ENCODE results near the gene ZNRF1. TPM values are rescaled to one million over a fixed set of nuclear protein-coding genes. Genes with fewer than 3 reads are reported as not detected.

The ZNRF1 gene
- total and polyA plus RNA-seq, 2 of the 4 experiments (the other 2 are of a cell fraction), result 8.2 to 20.7 TPM

DNA sequence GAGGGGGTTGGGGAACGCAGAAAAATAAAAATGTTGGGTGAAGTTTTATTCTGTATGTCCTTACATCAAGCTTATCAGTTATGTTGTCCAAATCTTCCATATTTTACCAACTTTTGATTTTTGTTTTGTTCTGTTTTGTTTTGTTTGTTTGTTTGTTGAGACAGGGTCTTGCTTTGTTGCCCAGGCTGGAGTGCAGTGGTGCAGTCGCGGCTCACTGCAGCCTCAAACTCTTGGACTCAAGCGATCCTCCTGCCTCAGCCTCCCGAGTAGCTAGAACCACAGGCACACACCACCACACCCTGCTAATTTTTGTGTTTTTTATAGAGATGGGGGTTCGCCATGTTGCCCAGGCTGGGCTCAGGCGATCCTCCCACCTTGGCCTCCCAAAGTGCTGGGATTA, 20.8 kb downstream of the ZNRF1 start:
- dilution Hi-C loops (cut with HindIII; ENCODE audit: low sequenced_read_pairs, unreplicated experiment), result no loop called here

More for the DNA sequence above, 20.8 kb downstream of the ZNRF1 start:
- TF ChIP-seq MXI1 (IDR thresholded peaks at IDR 0.05; ENCODE audit: borderline replicate concordance, low read depth, low read length), result no peak
- no peak for TF ChIP-seq NFE2L2 (IDR thresholded peaks at IDR 0.05; ENCODE audit: low read depth, low read length)
- TF ChIP-seq POLR2A (IDR thresholded peaks at IDR 0.05; ENCODE audit: low read depth, low read length), result no peak
- TF ChIP-seq CHD1 (IDR thresholded peaks at IDR 0.05; ENCODE audit: low read depth, low read length), result no peak
- TF ChIP-seq RFX5 (IDR thresholded peaks at IDR 0.05; ENCODE audit: low read depth, low read length), result no peak
- TF ChIP-seq MAFK (IDR thresholded peaks at IDR 0.05; ENCODE audit: low read depth, low read length), result no peak
- TF ChIP-seq, protein P1, sequence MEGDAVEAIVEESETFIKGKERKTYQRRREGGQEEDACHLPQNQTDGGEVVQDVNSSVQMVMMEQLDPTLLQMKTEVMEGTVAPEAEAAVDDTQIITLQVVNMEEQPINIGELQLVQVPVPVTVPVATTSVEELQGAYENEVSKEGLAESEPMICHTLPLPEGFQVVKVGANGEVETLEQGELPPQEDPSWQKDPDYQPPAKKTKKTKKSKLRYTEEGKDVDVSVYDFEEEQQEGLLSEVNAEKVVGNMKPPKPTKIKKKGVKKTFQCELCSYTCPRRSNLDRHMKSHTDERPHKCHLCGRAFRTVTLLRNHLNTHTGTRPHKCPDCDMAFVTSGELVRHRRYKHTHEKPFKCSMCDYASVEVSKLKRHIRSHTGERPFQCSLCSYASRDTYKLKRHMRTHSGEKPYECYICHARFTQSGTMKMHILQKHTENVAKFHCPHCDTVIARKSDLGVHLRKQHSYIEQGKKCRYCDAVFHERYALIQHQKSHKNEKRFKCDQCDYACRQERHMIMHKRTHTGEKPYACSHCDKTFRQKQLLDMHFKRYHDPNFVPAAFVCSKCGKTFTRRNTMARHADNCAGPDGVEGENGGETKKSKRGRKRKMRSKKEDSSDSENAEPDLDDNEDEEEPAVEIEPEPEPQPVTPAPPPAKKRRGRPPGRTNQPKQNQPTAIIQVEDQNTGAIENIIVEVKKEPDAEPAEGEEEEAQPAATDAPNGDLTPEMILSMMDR (conservative IDR thresholded peaks at IDR 0.05; ENCODE audit: low read depth, low read length), result no peak
- no peak for TF ChIP-seq RCOR1 (IDR thresholded peaks at IDR 0.05; ENCODE audit: insufficient replicate concordance, low read length)
- ATAC-seq (ENCODE audit: low read depth) (no peak), DNase-seq (no peak)
- no peaks in the 10 kb centered on the region for H3K36me3 ChIP-seq (ENCODE audit: control insufficient read depth, insufficient read depth, low read length)
- no peak overlapping the region for H2BK5ac ChIP-seq (ENCODE audit: low read depth, low read length, poor library complexity, severe bottlenecking)
- H3K14ac ChIP-seq (replicated peaks; ENCODE audit: low read depth, low read length), result no peak overlapping the region
- no TSS peak for BruUV-seq (replicated peaks)
- H3K79me1 ChIP-seq (ENCODE audit: low read depth in 1 of 2, low read length in 2 of 2), result peaks cover 15 to 55% of the 10 kb centered on the region in 2 experiments
- no peak overlapping the region for H3K4me3 ChIP-seq (ENCODE audit: insufficient read depth, low read depth, low read length)
- H2BK15ac ChIP-seq (ENCODE audit: low read depth, low read length), result no peak overlapping the region
- no peak overlapping the region for H2AK9ac ChIP-seq (replicated peaks; ENCODE audit: low read depth, low read length, poor library complexity)
- H3K56ac ChIP-seq (ENCODE audit: extremely low read depth, insufficient read depth, low read length), result no peak overlapping the region
- POLR2A ChIA-PET (ENCODE audit: unreplicated experiment), result no interaction called here
- no peak overlapping the region for H2BK120ac ChIP-seq (ENCODE audit: low read depth, low read length)
- H3K23ac ChIP-seq (ENCODE audit: low read depth, low read length), result no peak overlapping the region
- no peaks in the 10 kb centered on the region for H3K9me1 ChIP-seq (ENCODE audit: insufficient read depth, low read length)
- CTCF ChIA-PET, result interaction anchor here (0.6 kb wide), 1 partner anchor 157 kb away, joined by 3 read pairs; no protein-coding TSS in a partner anchor
- H3K9ac ChIP-seq (ENCODE audit: low read depth, low read length), result no peak overlapping the region
- H3K4me1 ChIP-seq (ENCODE audit: control insufficient read depth, insufficient read depth, low read length), result peaks cover 9% of the 10 kb centered on the region
- H3K9me3 ChIP-seq (ENCODE audit: control insufficient read depth, insufficient read depth, low read length), result peaks cover 4% of the 10 kb centered on the region
- intact Hi-C loops (cut with micrococcal nuclease) (no loop called here), in situ Hi-C loops (cut with MboI; ENCODE audit: low sequenced_read_pairs) (no loop called here)
- WGBS, 2 experiments (ENCODE audit: extremely low coverage in 2 of 2, insufficient read length in 1 of 2), result no CpG with 5 or more reads among the region's 7 CpGs
- no peak overlapping the region for H2AFZ ChIP-seq (replicated peaks; ENCODE audit: low read length, poor library complexity)
- H3K27ac ChIP-seq (ENCODE audit: insufficient read depth, low read length), result no peak overlapping the region
- no peak overlapping the region for H3K4ac ChIP-seq (ENCODE audit: low read depth, low read length)
- H4K5ac ChIP-seq (ENCODE audit: low read depth, low read length), result no peak overlapping the region
- no peak overlapping the region for H4K8ac ChIP-seq (ENCODE audit: low read depth in 2 of 2, low read length in 2 of 2)
- no peak overlapping the region for H4K91ac ChIP-seq (ENCODE audit: insufficient read depth, low read depth, low read length)
- no peak overlapping the region for H3K18ac ChIP-seq (ENCODE audit: low read depth, low read length)
- H2AK5ac ChIP-seq (ENCODE audit: low read depth, low read length), result no peak overlapping the region
- H2BK20ac ChIP-seq (ENCODE audit: low read depth, low read length), result no peak overlapping the region
- no peak overlapping the region for H3K4me2 ChIP-seq (ENCODE audit: low read depth, low read length)
- no peaks in the 10 kb centered on the region for H3K27me3 ChIP-seq (ENCODE audit: control insufficient read depth, insufficient read depth, low read length)
- H4K20me1 ChIP-seq (ENCODE audit: insufficient read depth, low read length), result peaks cover 6% of the 10 kb centered on the region; the same call in 1 of the 2 replicates
